Activated CD8-positive, alpha-beta memory T cell treated with anti-CD3 and anti-CD28 coated beads for 1 hour (primary cell): ENCODE data around the gene FRMD4A.
"Not testable (repeated sequence)": the region's sequence is repeated elsewhere in the genome, so short reads cannot be mapped to it uniquely, and the experiment has no call there.

Source experiments
- DNase-seq, 2 donors: peaks; one replicate each; pipeline ENCODE4 v3.0.0-alpha.2; 2020; ENCODE audit warnings: low read depth in 1 of 2; ENCODE audit errors: extremely low read depth in 1 of 2

The FRMD4A gene

GRCh38 chr10:14244147-14244546 lies 86.6 kb downstream of the FRMD4A start:
- no peak for DNase-seq

DNA sequence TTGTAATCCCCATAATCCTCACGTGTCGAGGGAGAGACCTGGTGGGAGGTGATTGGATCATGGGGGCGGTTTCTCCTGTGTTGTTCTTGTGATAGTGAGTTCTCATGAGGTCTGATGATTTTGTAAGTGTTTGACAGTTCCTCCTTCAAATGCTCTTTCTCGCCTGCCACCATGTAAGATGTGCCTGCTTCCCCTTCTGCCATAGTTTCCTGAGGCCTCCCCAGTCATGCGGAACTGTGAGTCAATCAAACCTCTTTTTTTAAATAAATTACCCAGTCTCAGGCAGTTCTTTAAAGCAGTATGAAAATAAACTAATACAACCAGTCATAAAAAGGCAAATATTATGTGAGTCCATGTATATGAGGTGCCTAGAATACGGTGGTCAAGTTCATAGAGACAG lies 87.5 kb downstream of the FRMD4A start:
- no peak for DNase-seq

GRCh38 chr10:14241196-14241595 lies 89.5 kb downstream of the FRMD4A start:
- no peak for DNase-seq

GRCh38 chr10:14240253-14241189 lies 90.2 kb downstream of the FRMD4A start:
- DNase-seq, result no peak

- not testable (repeated sequence) for DNase-seq
Observed at GRCh38 chr10:14238659-14239058, 92.1 kb downstream of the FRMD4A start.

- no peak for DNase-seq
Observed at GRCh38 chr10:14236341-14236740, 94.4 kb downstream of the FRMD4A start.

DNA sequence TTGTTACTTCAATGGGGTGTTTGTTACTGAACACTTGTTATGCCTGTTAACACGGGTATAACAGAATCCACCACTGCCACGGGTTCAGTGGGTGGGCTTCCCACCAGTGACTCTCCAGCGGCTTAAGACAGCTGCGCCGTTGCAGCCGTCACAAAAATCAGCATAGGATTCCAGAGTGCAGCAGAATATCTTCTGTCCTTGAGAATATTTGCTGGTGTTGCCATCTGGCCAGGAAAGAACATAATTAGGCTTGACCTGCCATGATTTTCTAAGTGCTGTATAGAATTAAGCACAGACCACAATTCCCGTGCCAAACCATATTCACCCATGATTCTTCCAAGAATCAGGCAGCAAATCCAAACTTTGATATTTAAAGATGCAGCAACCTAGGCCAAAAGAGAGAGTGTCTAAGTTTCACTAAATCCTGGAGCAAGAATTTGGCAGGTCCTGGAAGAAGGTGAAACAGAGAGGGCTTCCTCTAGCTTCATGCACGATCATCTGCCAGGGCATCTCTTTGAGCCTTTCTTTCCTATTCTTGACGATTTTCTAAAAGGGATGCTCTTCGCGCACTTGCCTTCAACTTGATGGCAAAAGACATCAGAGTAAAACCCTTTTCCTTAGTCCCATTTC lies 95.0 kb downstream of the FRMD4A start:
- no peak for DNase-seq

DNA sequence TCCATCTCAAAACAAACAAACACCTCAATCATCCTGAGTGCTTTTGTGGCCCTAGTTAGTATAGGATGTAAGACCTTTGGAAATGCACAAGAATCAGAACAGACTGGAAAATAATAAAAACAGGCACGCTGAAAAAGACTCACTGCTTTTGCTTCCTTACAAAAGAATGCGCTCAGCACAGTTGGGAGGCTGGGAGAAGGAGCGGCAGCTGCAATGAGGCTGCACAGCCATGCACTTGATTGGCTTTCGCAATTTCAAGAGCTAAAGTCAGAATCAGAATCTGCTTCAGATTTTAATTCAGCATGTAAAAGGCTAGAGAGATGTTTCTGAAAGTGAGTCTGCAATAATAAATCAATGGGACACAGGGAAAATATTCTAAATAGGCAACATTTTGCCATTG lies 97.2 kb downstream of the FRMD4A start:
- no peak for DNase-seq

GRCh38 chr10:14228798-14229197 lies 101.9 kb downstream of the FRMD4A start:
- DNase-seq, result not testable (repeated sequence)

DNA sequence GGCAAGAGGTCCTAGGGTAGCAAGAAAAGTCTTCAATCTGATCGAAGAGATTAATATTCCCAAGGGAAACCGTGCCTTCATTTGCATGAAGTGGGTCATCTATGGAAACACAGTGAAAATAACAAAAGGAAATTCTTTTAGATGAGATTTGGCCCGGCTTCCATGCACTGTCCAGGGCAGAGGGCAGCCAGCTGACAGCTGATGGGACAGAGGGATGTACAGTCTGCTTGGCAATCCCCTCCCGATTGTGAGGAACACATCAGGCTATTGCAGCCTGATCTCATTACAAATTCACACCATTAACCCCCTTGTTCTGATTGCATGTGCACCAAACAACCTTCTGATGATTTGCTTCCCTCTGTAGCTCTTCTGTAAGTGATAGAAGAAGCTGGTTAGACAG lies 105.3 kb downstream of the FRMD4A start:
- no peak for DNase-seq

DNA sequence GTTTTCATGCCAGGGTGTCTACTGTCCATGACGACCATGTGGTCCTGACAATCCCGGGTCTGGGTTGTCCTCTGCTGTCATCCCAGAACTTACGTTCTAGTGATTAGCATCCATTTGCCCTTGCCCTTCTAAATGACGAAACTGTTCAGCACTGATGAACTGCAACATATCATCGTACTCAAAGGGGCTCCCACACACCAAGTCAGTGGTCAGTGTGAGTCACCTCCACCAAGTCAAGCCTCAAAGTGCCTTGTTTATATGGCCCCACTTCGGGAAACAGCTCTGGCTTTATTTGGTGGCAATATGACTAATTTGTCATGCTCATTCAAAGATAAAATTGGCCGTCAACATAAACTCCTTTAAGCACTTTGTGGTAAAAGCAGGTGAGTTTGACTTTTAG lies 110.7 kb downstream of the FRMD4A start:
- DNase-seq, result no peak

DNA sequence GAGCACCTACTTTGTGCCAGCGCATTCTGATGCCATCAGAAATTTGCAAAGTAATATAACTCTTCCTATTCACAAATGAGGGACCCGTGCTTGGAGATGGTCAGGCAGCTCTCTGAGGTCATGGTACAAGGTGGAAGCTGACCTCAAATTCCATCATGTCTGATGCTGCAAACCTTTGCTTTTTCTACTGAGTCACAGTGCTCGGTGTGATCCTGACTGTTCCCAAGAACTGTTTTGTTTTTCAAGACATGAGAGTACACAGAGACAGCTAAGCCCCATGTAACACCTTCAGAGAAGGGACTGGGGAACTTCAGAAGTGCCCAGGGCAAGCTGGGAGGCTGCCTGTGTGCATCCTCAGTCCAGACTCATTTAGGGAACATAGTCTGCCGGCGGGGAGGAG lies 111.3 kb downstream of the FRMD4A start:
- DNase-seq, result no peak

DNA sequence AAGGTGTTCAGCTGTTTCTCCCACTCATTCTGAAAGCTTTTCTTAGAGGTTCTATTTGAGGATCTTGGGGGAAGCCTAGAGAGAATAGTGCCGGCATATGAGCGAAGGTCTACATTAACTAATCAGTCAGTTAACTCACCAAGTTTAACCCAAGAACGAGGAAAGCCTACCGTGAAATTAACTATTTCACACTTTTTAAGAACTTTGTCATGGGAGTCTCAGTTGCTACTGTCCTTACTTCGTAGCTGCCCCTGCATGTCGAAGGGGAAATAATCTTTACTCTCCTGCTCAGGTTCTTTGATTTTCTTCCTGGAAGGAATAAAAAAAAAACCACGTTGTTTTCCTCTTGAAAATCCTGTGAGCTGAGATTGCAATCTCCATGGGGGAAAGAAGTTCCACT lies 115.1 kb downstream of the FRMD4A start:
- no peak for DNase-seq

GRCh38 chr10:14213703-14214102 lies 117.0 kb downstream of the FRMD4A start:
- not testable (repeated sequence) for DNase-seq

GRCh38 chr10:14211610-14212009 lies 119.1 kb downstream of the FRMD4A start:
- no peak for DNase-seq

DNA sequence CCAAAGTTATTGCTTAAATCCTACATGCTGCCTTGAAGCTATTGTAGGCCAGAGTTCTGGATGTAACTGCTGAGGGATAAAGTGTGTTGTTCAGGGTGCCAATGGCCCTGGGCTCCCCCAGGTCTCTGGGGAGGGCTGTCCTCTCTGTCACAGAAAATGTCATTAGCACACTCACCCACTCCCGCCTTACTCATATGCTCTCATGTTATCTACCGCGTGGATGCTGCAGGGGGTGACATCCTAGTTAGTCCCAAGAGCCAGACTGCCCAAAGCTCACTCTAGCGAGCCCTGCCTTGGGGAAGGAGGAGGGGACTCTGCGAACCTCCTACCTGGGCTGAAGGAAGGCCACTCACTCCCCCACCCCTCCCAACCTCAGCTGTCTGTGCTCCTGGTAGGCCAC lies 122.5 kb downstream of the FRMD4A start:
- no peak for DNase-seq

DNA sequence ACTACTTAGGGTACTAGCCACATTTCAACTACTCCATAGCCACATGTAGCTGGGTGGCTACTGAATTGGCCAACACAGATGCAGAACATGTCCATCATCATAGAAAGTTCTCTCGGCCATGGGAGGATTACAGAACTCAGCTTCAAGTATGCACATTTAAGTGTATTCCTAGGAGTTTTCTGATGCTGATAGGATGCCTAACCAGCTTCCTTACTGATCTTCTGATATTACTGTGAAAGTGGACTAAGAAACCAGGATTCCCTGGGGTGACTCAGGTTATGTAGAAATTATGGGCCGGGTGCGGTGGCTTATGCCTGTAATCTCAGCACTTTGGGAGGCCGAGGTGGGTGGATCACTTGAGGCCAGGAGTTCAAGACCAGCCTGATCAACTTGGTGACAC lies 125.5 kb downstream of the FRMD4A start:
- DNase-seq, result no peak

- no peak for DNase-seq
Observed at GRCh38 chr10:14200698-14201544, 129.8 kb downstream of the FRMD4A start.

DNA sequence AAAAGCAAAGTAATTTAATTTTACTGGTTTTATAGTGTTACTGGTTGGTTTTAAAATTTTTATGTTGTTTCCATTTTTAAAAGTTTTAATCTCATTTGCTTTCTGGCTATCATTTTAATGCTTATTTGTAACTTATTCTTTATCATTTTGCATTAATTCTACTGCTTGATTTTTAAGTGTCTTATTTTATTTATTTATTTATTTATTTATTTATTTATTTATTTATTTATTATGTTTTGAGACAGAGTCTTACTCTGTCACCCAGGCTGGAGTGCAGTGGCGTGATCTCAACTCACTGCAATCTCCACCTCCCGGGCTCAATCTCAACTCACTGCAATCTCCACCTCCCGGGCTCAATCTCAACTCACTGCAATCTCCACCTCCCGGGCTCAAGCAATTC lies 131.6 kb downstream of the FRMD4A start:
- not testable (repeated sequence) for DNase-seq

- DNase-seq, result no peak
Observed at GRCh38 chr10:14198078-14198477, 132.6 kb downstream of the FRMD4A start.

GRCh38 chr10:14196113-14196512 lies 134.6 kb downstream of the FRMD4A start:
- DNase-seq, result no peak
